HG03460 (cell line): Measurements from ENCODE around the gene ADM5.

Experiments used
- ATAC-seq: cut with Tn5 transposase; IDR thresholded peaks from one replicate; pipeline ENCODE4 v1.9.1; 2021; ENCODE audit not compliant: unreplicated experiment

The ADM5 gene

GRCh38 chr19:49679771-49680413 is 9.5 kb upstream of the ADM5 start:
- no peak for ATAC-seq

GRCh38 chr19:49680421-49681351 is 8.7 kb upstream of the ADM5 start:
- ATAC-seq = no peak

GRCh38 chr19:49681830-49682229 is 7.6 kb upstream of the ADM5 start:
- ATAC-seq = no peak

- no peak for ATAC-seq
Measured at GRCh38 chr19:49682274-49682673, 7.1 kb upstream of the ADM5 start.

GRCh38 chr19:49683814-49684250 is 5.6 kb upstream of the ADM5 start:
- no peak for ATAC-seq

- no peak for ATAC-seq
Measured at GRCh38 chr19:49684251-49684982, 5.0 kb upstream of the ADM5 start.

GRCh38 chr19:49684983-49685553 is 4.3 kb upstream of the ADM5 start:
- ATAC-seq = no peak

GRCh38 chr19:49685845-49686332 is 3.5 kb upstream of the ADM5 start:
- ATAC-seq = no peak

- ATAC-seq = no peak
Measured at GRCh38 chr19:49686503-49687088, 2.8 kb upstream of the ADM5 start.

GRCh38 chr19:49687150-49687549 is 2.2 kb upstream of the ADM5 start:
- no peak for ATAC-seq

- no peak for ATAC-seq
Measured at GRCh38 chr19:49687566-49688316, 1.7 kb upstream of the ADM5 start.

GRCh38 chr19:49688531-49689132 is 762 bp upstream of the ADM5 start:
- ATAC-seq = no peak

- ATAC-seq = no peak
Measured at GRCh38 chr19:49690079-49690655, 773 bp downstream of the ADM5 start.

- no peak for ATAC-seq
Measured at GRCh38 chr19:49690656-49691242, 1.4 kb downstream of the ADM5 start, which contains the start of gene CPT1C. Gene CPT1C, plus strand, starts transcription at chr19:49691116. Its CDS starts 1,137 bp downstream, at chr19:49692253.

GRCh38 chr19:49691243-49692146 is 2.1 kb downstream of the ADM5 start:
- no peak for ATAC-seq

GRCh38 chr19:49692147-49692506 is 2.7 kb downstream of the ADM5 start:
- ATAC-seq = no peak

GRCh38 chr19:49696115-49696514 is 6.7 kb downstream of the ADM5 start:
- ATAC-seq = no peak

- ATAC-seq = no peak
Measured at GRCh38 chr19:49696865-49697264, 7.5 kb downstream of the ADM5 start.
